Astrocyte (in vitro differentiated cells and primary cell): ENCODE results near the gene ZNF513. TPM values are rescaled to one million over a fixed set of nuclear protein-coding genes. Genes with fewer than 3 reads are reported as not detected.

Experiments
- DNase-seq: peaks from one replicate; pipeline ENCODE4 v3.0.0-alpha.2; 2010; ENCODE audit warnings: low read depth
- FAIRE-seq: peaks from 2 replicates; lab custom pipeline; 2011; peaks lifted over from hg19 to GRCh38; lab: Jason Lieb, UNC
- H2AFZ ChIP-seq: 2 replicates; pipeline ENCODE4 v1.6.0; 2012; ENCODE audit warnings: low read depth, low read length, inconsistent platforms
- H3K27ac ChIP-seq: 2 replicates; pipeline ENCODE4 v1.5.1; 2011; ENCODE audit warnings: low read depth, low read length, inconsistent platforms
- H3K27me3 ChIP-seq: 2 replicates; pipeline ENCODE4 v1.6.0; 2011; ENCODE audit warnings: low read length, inconsistent platforms; ENCODE audit not compliant: insufficient read depth
- H3K36me3 ChIP-seq: 2 replicates; pipeline ENCODE4 v1.5.1; 2011; ENCODE audit warnings: low read length, inconsistent platforms; ENCODE audit not compliant: insufficient read depth
- H3K4me1 ChIP-seq: 2 replicates; pipeline ENCODE4 v1.5.1; 2011; ENCODE audit warnings: low read length, inconsistent platforms; ENCODE audit not compliant: insufficient read depth
- H3K4me2 ChIP-seq: 2 replicates; pipeline ENCODE4 v1.6.0; 2012; ENCODE audit warnings: low read length, inconsistent platforms
- H3K4me3 ChIP-seq: 2 replicates; pipeline ENCODE4 v1.5.1; 2011; ENCODE audit warnings: low read depth, mild to moderate bottlenecking, low read length, inconsistent platforms; ENCODE audit not compliant: insufficient read depth
- H3K79me2 ChIP-seq: 2 replicates; pipeline ENCODE4 v1.6.0; 2012; ENCODE audit warnings: mild to moderate bottlenecking, low read length, inconsistent platforms; ENCODE audit not compliant: insufficient read depth
- H3K9ac ChIP-seq: 2 replicates; pipeline ENCODE4 v1.6.0; 2012; ENCODE audit warnings: mild to moderate bottlenecking, low read length, inconsistent platforms
- H3K9me3 ChIP-seq: 2 replicates; pipeline ENCODE4 v1.5.1; 2012; ENCODE audit warnings: low read depth, mild to moderate bottlenecking, low read length, inconsistent platforms; ENCODE audit not compliant: insufficient read depth
- H4K20me1 ChIP-seq: 2 replicates; pipeline ENCODE4 v1.6.0; 2012; ENCODE audit warnings: low read length, inconsistent platforms; ENCODE audit not compliant: insufficient read depth
- H3K27ac Mint-ChIP-seq: one replicate; pipeline ENCODE4 v1.8.0; 2021; ENCODE audit warnings: mild to moderate bottlenecking, mixed read lengths; ENCODE audit not compliant: unreplicated experiment
- H3K27me3 Mint-ChIP-seq: one replicate; pipeline ENCODE4 v1.8.0; 2021; ENCODE audit warnings: low read depth, mixed read lengths; ENCODE audit not compliant: unreplicated experiment
- H3K36me3 Mint-ChIP-seq: one replicate; pipeline ENCODE4 v1.8.0; 2021; ENCODE audit warnings: low read depth, mixed read lengths; ENCODE audit not compliant: unreplicated experiment
- H3K4me1 Mint-ChIP-seq: one replicate; pipeline ENCODE4 v1.8.0; 2021; ENCODE audit warnings: low read depth, mixed read lengths; ENCODE audit not compliant: unreplicated experiment
- H3K4me3 Mint-ChIP-seq: one replicate; pipeline ENCODE4 v1.8.0; 2021; ENCODE audit warnings: mild to moderate bottlenecking, moderate library complexity, mixed read lengths; ENCODE audit not compliant: unreplicated experiment
- H3K9me3 Mint-ChIP-seq: one replicate; pipeline ENCODE4 v1.8.0; 2021; ENCODE audit warnings: mild to moderate bottlenecking, mixed read lengths; ENCODE audit not compliant: unreplicated experiment
- CTCF ChIP-seq: IDR thresholded peaks from 2 replicates; pipeline ENCODE4 v1.5.1; 2011; ENCODE audit warnings: low read depth, mild to moderate bottlenecking, inconsistent platforms, low read length, moderate library complexity; ENCODE audit not compliant: insufficient read depth
- EZH2 ChIP-seq: IDR thresholded peaks from 2 replicates; pipeline ENCODE4 v1.6.1; 2012; ENCODE audit warnings: mild to moderate bottlenecking, low read length, inconsistent platforms; ENCODE audit not compliant: insufficient read depth
- total RNA-seq: library from RNA; stranded (reverse); gene quantifications from 2 replicates; pipeline ENCODE4 v1.2.1, GENCODE V29; 2021

ZNF513 gene
- total RNA-seq, 1 donor from 2014 or later, result 13.5 TPM

- Mint-ChIP-seq H3K4me1 (peaks cover 7% of the 10 kb centered on the region), H3K27ac (peak overlapping the region; percentile 92), H3K36me3 (peaks cover 14% of the 10 kb centered on the region), H3K4me3 (peak overlapping the region; percentile 91), H3K27me3 (no peaks in the 10 kb centered on the region), H3K9me3 (no peaks in the 10 kb centered on the region)
- Histone ChIP-seq H3K4me2 (peak overlapping the region; percentile 99), H3K4me3 (peak overlapping the region; percentile 83), H2AFZ (no peak overlapping the region), H3K79me2 (peaks cover 58% of the 10 kb centered on the region), H4K20me1 (peaks cover 26% of the 10 kb centered on the region), H3K27me3 (no peaks in the 10 kb centered on the region), H3K36me3 (peaks cover 45% of the 10 kb centered on the region), H3K4me1 (peaks cover 12% of the 10 kb centered on the region), H3K27ac (peak overlapping the region; percentile 91), H3K9me3 (no peaks in the 10 kb centered on the region), H3K9ac (peak overlapping the region; percentile 97)
- DNase-seq (no peak), FAIRE-seq (no peak)
- TF ChIP-seq EZH2, result no peak
- no peak for TF ChIP-seq CTCF
Measured at GRCh38 chr2:27379383-27379835, 1.1 kb downstream of the ZNF513 start.

GRCh38 chr2:27378809-27379290, 1.7 kb downstream of the ZNF513 start:
- peak overlapping the region; percentile 91 for H3K4me3 Mint-ChIP-seq
- H3K4me1 Mint-ChIP-seq, result peaks cover 7% of the 10 kb centered on the region
- H3K79me2 ChIP-seq, result peaks cover 61% of the 10 kb centered on the region
- H3K9ac ChIP-seq, result peak overlapping the region; percentile 97
- peaks cover 29% of the 10 kb centered on the region for H4K20me1 ChIP-seq
- no peaks in the 10 kb centered on the region for H3K27me3 ChIP-seq
- TF ChIP-seq CTCF, result no peak
- H3K9me3 ChIP-seq, result no peaks in the 10 kb centered on the region
- no peak overlapping the region for H3K4me3 ChIP-seq
- H3K36me3 ChIP-seq, result peaks cover 44% of the 10 kb centered on the region
- H3K4me1 ChIP-seq, result peaks cover 12% of the 10 kb centered on the region
- H3K9me3 Mint-ChIP-seq, result no peaks in the 10 kb centered on the region
- peaks cover 15% of the 10 kb centered on the region for H3K36me3 Mint-ChIP-seq
- peak overlapping the region; percentile 99 for H3K4me2 ChIP-seq
- no peak overlapping the region for H2AFZ ChIP-seq
- no peaks in the 10 kb centered on the region for H3K27me3 Mint-ChIP-seq
- FAIRE-seq, result no peak
- H3K27ac ChIP-seq, result no peak overlapping the region
- DNase-seq, result no peak
- peak overlapping the region; percentile 92 for H3K27ac Mint-ChIP-seq

- Histone ChIP-seq H3K36me3 (peaks cover 43% of the 10 kb centered on the region), H3K4me3 (no peak overlapping the region)
- DNase-seq, result no peak
Measured at GRCh38 chr2:27378096-27378808, 2.3 kb downstream of the ZNF513 start.

More at GRCh38 chr2:27378096-27378808, 2.3 kb downstream of the ZNF513 start:
- TF ChIP-seq EZH2 (no peak), CTCF (no peak)
- H3K9me3 ChIP-seq, result no peaks in the 10 kb centered on the region
- no peak overlapping the region for H2AFZ ChIP-seq
- H3K4me2 ChIP-seq, result peak overlapping the region; percentile 99
- no peaks in the 10 kb centered on the region for H3K27me3 ChIP-seq
- H3K9ac ChIP-seq, result no peak overlapping the region
- peaks cover 12% of the 10 kb centered on the region for H3K4me1 ChIP-seq
- peaks cover 16% of the 10 kb centered on the region for H3K36me3 Mint-ChIP-seq
- H4K20me1 ChIP-seq, result peaks cover 33% of the 10 kb centered on the region
- FAIRE-seq, result no peak
- no peaks in the 10 kb centered on the region for H3K27me3 Mint-ChIP-seq
- no peak overlapping the region for H3K27ac ChIP-seq
- peaks cover 7% of the 10 kb centered on the region for H3K4me1 Mint-ChIP-seq
- H3K27ac Mint-ChIP-seq, result no peak overlapping the region
- H3K4me3 Mint-ChIP-seq, result peak overlapping the region; percentile 46
- peaks cover 66% of the 10 kb centered on the region for H3K79me2 ChIP-seq
- no peaks in the 10 kb centered on the region for H3K9me3 Mint-ChIP-seq
